Measurements from ENCODE around the gene PFN3. TPM values are rescaled to one million over a fixed set of nuclear protein-coding genes. Genes with fewer than 3 reads are reported as not detected.

Gene PFN3
- total and polyA plus RNA-seq, 2 of the 4 experiments (the other 2 are of a cell fraction), result not detected

- ChIA-PET POLR2A (ENCODE audit: unreplicated experiment) (no interaction called here), CTCF (interaction anchor here (0.6 to 4.7 kb wide), 7 partner anchors 9 to 78 kb away, joined by 3 to 28 read pairs (median 3); no protein-coding TSS in a partner anchor)
- Histone ChIP-seq H3K27ac (ENCODE audit: insufficient read depth, low read length) (no peak overlapping the region), H4K5ac (ENCODE audit: low read depth, low read length) (no peak overlapping the region), H3K27me3 (ENCODE audit: control insufficient read depth, insufficient read depth, low read length) (no peaks in the 10 kb centered on the region), H3K9me3 (ENCODE audit: control insufficient read depth, insufficient read depth, low read length) (no peaks in the 10 kb centered on the region), H4K20me1 (ENCODE audit: insufficient read depth, low read length) (peaks cover 11% of the 10 kb centered on the region; the same call in 1 of the 2 replicates), H2BK5ac (ENCODE audit: low read depth, low read length, poor library complexity, severe bottlenecking) (no peak overlapping the region), H3K36me3 (ENCODE audit: control insufficient read depth, insufficient read depth, low read length) (peaks cover 2% of the 10 kb centered on the region; the same call in 1 of the 2 replicates), H3K4me2 (ENCODE audit: low read depth, low read length) (no peak overlapping the region), H2AFZ (replicated peaks; ENCODE audit: low read length, poor library complexity) (no peak overlapping the region), H3K4me1 (ENCODE audit: control insufficient read depth, insufficient read depth, low read length) (peaks cover 10% of the 10 kb centered on the region), H2AK5ac (ENCODE audit: low read depth, low read length) (no peak overlapping the region), H3K14ac (replicated peaks; ENCODE audit: low read depth, low read length) (no peak overlapping the region), H3K23ac (ENCODE audit: low read depth, low read length) (no peak overlapping the region), H2BK120ac (ENCODE audit: low read depth, low read length) (no peak overlapping the region), H3K4ac (ENCODE audit: low read depth, low read length) (no peak overlapping the region), H2BK15ac (ENCODE audit: low read depth, low read length) (no peak overlapping the region), H3K79me1 (ENCODE audit: low read depth in 1 of 2, low read length in 2 of 2) (peaks cover 0 to 4% of the 10 kb centered on the region in 2 experiments; a peak in 1 of 4 replicates), H2BK20ac (ENCODE audit: low read depth, low read length) (no peak overlapping the region), H3K9ac (ENCODE audit: low read depth, low read length) (no peak overlapping the region), H2AK9ac (replicated peaks; ENCODE audit: low read depth, low read length, poor library complexity) (no peak overlapping the region), H4K91ac (ENCODE audit: insufficient read depth, low read depth, low read length) (no peak overlapping the region), H3K4me3 (ENCODE audit: insufficient read depth, low read depth, low read length) (no peak overlapping the region), H3K9me1 (ENCODE audit: insufficient read depth, low read length) (peaks cover 4% of the 10 kb centered on the region; the same call in 1 of the 2 replicates), H3K56ac (ENCODE audit: extremely low read depth, insufficient read depth, low read length) (no peak overlapping the region), H4K8ac (ENCODE audit: low read depth in 2 of 2, low read length in 2 of 2) (no peak overlapping the region), H3K18ac (ENCODE audit: low read depth, low read length) (no peak overlapping the region)
- intact Hi-C loops (cut with micrococcal nuclease) (no loop called here), in situ Hi-C loops (cut with MboI; ENCODE audit: low sequenced_read_pairs) (loop anchor here (5.0 kb wide), 2 partner anchors 38 to 133 kb away; partner anchors contain the start of genes F12 and MXD3), dilution Hi-C loops (cut with HindIII; ENCODE audit: low sequenced_read_pairs, unreplicated experiment) (no loop called here)
- no TSS peak for BruUV-seq (replicated peaks)
- no peak for TF ChIP-seq USF2 (IDR thresholded peaks at IDR 0.05; ENCODE audit: low read depth, low read length)
- no peak for TF ChIP-seq NFE2L2 (IDR thresholded peaks at IDR 0.05; ENCODE audit: low read depth, low read length)
- TF ChIP-seq FOS (IDR thresholded peaks at IDR 0.05; ENCODE audit: low read depth, low read length), result no peak
- TF ChIP-seq MXI1 (IDR thresholded peaks at IDR 0.05; ENCODE audit: borderline replicate concordance, low read depth, low read length), result no peak
- TF ChIP-seq SMC3 (IDR thresholded peaks at IDR 0.05; ENCODE audit: low read depth, low read length), result no peak
- TF ChIP-seq CEBPB (IDR thresholded peaks at IDR 0.05; ENCODE audit: low read depth, low read length), result no peak
- no peak for TF ChIP-seq CTCF (conservative IDR thresholded peaks at IDR 0.05; ENCODE audit: low read depth, low read length)
- TF ChIP-seq RFX5 (IDR thresholded peaks at IDR 0.05; ENCODE audit: low read depth, low read length), result no peak
- no peak for TF ChIP-seq RCOR1 (IDR thresholded peaks at IDR 0.05; ENCODE audit: insufficient replicate concordance, low read length)
- no peak for TF ChIP-seq RAD21 (IDR thresholded peaks at IDR 0.05; ENCODE audit: low read length)
- DNase-seq (no peak), ATAC-seq (ENCODE audit: low read depth) (no peak)
- 37% methylated on average over 2 of the region's 10 CpGs; no CpG with 5 or more reads in 1 of the 2 experiments for WGBS, 2 experiments (ENCODE audit: extremely low coverage in 2 of 2, insufficient read length in 1 of 2)
Observed at GRCh38 chr5:177445052-177445916, 44.8 kb upstream of the PFN3 start.

Measured in IMR-90 (cell line).